Mesendoderm (in vitro differentiated cells): ENCODE results near the gene OTUB2.

ENCODE experiments used
- DNase-seq: peaks from one replicate; pipeline ENCODE4 v3.0.0; 2013
- H2AK5ac ChIP-seq: 2 replicates; pipeline ENCODE4 v1.6.1; 2013; ENCODE audit warnings: low read length, inconsistent platforms
- H2BK120ac ChIP-seq: 2 replicates; pipeline ENCODE4 v1.6.1; 2013; ENCODE audit warnings: low read depth, mild to moderate bottlenecking, low read length, moderate library complexity, mixed read lengths
- H2BK15ac ChIP-seq: replicated peaks from 2 replicates; pipeline ENCODE4 v1.6.1; 2013; ENCODE audit warnings: low read depth, mild to moderate bottlenecking, moderate library complexity
- H2BK5ac ChIP-seq: 2 replicates; pipeline ENCODE4 v1.6.1; 2013; ENCODE audit warnings: low read length, inconsistent platforms
- H3K18ac ChIP-seq: 2 replicates; pipeline ENCODE4 v1.6.1; 2013; ENCODE audit warnings: mild to moderate bottlenecking, low read length, mixed read lengths
- H3K23ac ChIP-seq: one replicate; pipeline ENCODE4 v1.6.1; 2013; ENCODE audit warnings: low read length
- H3K27ac ChIP-seq: 2 replicates; pipeline ENCODE4 v1.5.1; 2013; ENCODE audit warnings: low read depth, mild to moderate bottlenecking, inconsistent platforms, low read length, moderate library complexity
- H3K27me3 ChIP-seq: 2 replicates; pipeline ENCODE4 v1.6.1; 2013; ENCODE audit warnings: low read length, control low read depth, mild to moderate bottlenecking, inconsistent platforms; ENCODE audit not compliant: insufficient read depth, poor library complexity
- H3K36me3 ChIP-seq: 2 replicates; pipeline ENCODE4 v1.6.1; 2013; ENCODE audit warnings: low read length, inconsistent platforms; ENCODE audit not compliant: control insufficient read depth, insufficient read depth
- H3K4ac ChIP-seq: one replicate; pipeline ENCODE4 v1.6.1; 2013; ENCODE audit warnings: low read depth, mild to moderate bottlenecking, low read length, moderate library complexity
- H3K4me1 ChIP-seq: 2 replicates; pipeline ENCODE4 v1.6.1; 2013; ENCODE audit warnings: low read depth, low read length, inconsistent platforms; ENCODE audit not compliant: control insufficient read depth
- H3K4me2 ChIP-seq: 2 replicates; pipeline ENCODE4 v1.6.1; 2013; ENCODE audit warnings: low read length
- H3K4me3 ChIP-seq: 2 replicates; pipeline ENCODE4 v1.5.1; 2013; ENCODE audit warnings: mild to moderate bottlenecking, low read length
- H3K56ac ChIP-seq: one replicate; pipeline ENCODE4 v1.6.1; 2013; ENCODE audit warnings: low read length
- H3K79me1 ChIP-seq: 2 replicates; pipeline ENCODE4 v1.6.1; 2013; ENCODE audit warnings: low read length, inconsistent platforms
- H3K79me2 ChIP-seq: 2 replicates; pipeline ENCODE4 v1.6.1; 2013; ENCODE audit warnings: mild to moderate bottlenecking, low read length; ENCODE audit not compliant: control insufficient read depth, insufficient read depth
- H3K9ac ChIP-seq: 2 replicates; pipeline ENCODE4 v1.6.1; 2013; ENCODE audit warnings: low read length, inconsistent platforms
- H4K5ac ChIP-seq: one replicate; pipeline ENCODE4 v1.6.1; 2013; ENCODE audit warnings: low read length
- H4K8ac ChIP-seq: one replicate; pipeline ENCODE4 v1.6.1; 2013; ENCODE audit warnings: low read depth, mild to moderate bottlenecking, control low read depth, low read length, moderate library complexity
- WGBS: extraction: QIAGEN DNeasy Blood & Tissue Kit; methylation state at CpG from one replicate; pipeline ENCODE4 v1.1.7; 2013; ENCODE audit warnings: low lambda C conversion rate, missing lambda C conversion rate; ENCODE audit not compliant: insufficient coverage; ENCODE audit errors: extremely low coverage; 5-methylcytosine and 5-hydroxymethylcytosine counted together

Gene OTUB2

DNA sequence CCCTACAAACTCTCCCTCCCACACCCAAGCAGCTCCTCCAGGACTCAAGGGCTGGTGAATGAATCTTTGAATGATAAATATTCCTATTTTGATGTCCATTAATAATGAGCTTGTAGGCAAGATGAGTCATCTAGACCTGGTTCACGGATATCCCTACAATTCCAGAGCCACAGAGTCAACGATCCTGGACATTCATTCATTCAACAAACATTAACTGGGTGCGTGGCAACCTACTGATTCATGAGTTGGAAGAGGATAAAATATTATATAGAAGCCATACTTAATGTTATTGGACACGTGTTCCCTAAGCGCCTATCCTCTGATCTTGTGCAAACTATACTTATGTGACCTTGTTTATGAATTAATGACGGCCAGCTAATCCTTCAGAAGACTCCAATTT, 420 bp upstream of the OTUB2 start:
- H3K56ac ChIP-seq, result no peak overlapping the region
- no peaks in the 10 kb centered on the region for H3K27me3 ChIP-seq
- H2AK5ac ChIP-seq, result no peak overlapping the region
- no peaks in the 10 kb centered on the region for H3K4me1 ChIP-seq
- no peak overlapping the region for H2BK15ac ChIP-seq
- no peak overlapping the region for H3K27ac ChIP-seq
- H3K36me3 ChIP-seq, result no peaks in the 10 kb centered on the region
- H2BK5ac ChIP-seq, result no peak overlapping the region
- H3K4me3 ChIP-seq, result no peak overlapping the region
- no peak overlapping the region for H3K18ac ChIP-seq
- H3K4ac ChIP-seq, result no peak overlapping the region
- H3K9ac ChIP-seq, result no peak overlapping the region
- no peak overlapping the region for H3K23ac ChIP-seq
- no peak overlapping the region for H4K5ac ChIP-seq
- H4K8ac ChIP-seq, result no peak overlapping the region
- H3K79me1 ChIP-seq, result no peaks in the 10 kb centered on the region
- DNase-seq, result no peak
- no peak overlapping the region for H3K4me2 ChIP-seq
- no CpG with 5 or more reads among the region's 6 CpGs for WGBS
- H3K79me2 ChIP-seq, result no peaks in the 10 kb centered on the region
- H2BK120ac ChIP-seq, result no peak overlapping the region

DNA sequence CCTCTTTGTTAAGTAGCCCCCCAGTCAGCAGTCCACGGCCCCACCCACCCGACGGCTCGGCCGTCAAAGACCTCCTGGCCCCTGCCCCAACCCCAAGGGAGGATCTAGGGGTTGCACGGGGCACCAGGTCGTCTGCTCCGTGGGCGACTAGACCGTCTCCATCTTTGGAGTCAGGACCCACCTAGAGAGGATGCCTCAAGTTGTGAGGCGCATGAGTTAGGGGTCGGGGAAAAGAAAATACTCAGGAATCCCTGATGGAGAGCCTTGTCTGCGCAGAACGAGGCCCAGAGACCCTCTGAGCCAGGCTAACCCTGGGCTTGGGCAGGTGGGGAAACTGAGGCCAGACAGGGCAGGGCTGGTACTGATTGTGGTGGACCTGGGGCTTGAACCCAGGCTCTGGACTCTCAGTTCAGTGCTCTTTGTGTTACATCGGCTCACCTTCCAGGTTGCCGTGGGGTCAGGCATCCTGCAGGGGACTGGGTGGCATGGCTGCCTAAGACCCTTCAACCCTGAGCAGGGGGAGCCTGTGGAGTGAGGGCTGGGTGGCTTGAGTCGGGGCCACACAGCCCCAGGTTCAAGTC, 839 bp downstream of the OTUB2 start:
- Histone ChIP-seq H3K4me1 (no peaks in the 10 kb centered on the region), H2BK5ac (no peak overlapping the region)

DNA sequence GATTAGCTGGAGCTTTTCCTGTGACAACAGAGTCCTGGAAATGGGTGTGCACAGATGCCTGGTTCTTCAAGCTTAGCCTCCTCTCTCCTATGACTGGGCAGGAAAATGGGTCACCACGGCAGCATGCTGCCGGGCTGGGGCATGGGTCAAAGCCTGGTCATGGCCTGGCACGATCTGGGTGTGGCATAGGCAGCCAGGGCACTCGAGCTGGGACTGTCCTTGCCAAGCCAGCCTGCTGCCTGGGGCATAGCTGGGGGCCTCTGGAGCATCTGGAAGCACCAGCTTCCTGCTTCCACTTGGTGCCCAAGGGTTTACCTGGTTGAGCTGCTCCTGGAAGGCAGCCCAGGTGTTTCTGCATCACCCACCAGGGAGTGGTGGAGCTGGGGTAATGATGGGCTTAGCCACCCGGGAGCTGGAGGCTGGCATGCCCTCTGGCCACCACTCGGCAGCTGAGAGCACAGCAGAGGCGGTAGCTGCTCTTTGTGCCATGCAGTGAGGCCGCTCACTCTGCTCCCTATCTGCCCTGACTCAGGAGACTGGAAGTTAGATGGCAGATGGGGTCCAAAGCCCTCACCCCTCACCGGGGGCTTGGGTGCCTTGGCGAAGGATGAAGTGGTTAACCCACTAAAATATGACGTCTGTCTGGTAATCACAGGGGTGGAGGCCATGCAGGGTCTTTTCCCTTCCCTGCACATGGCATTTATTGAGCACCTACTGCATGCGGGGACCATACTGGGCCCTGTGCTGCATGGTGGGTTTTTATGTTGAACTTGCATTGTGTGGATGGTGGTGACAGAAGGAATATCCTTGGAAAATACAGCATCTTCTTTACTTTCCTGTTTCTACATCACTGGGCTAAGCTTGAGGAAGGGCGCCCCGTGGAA, 1.7 kb downstream of the OTUB2 start:
- Histone ChIP-seq H3K79me1 (no peaks in the 10 kb centered on the region), H2AK5ac (no peak overlapping the region)
- no CpG with 5 or more reads among the region's 14 CpGs for WGBS

More for the DNA sequence above, 839 bp downstream of the OTUB2 start:
- Histone ChIP-seq H3K9ac (peak overlapping the region; percentile 53), H3K79me1 (no peaks in the 10 kb centered on the region), H2BK15ac (no peak overlapping the region), H3K23ac (no peak overlapping the region), H3K4me2 (peak overlapping the region; percentile 35), H3K4ac (peak overlapping the region; percentile 28), H3K4me3 (no peak overlapping the region), H2BK120ac (no peak overlapping the region), H3K79me2 (no peaks in the 10 kb centered on the region), H2AK5ac (no peak overlapping the region), H3K18ac (no peak overlapping the region), H3K27me3 (no peaks in the 10 kb centered on the region), H4K5ac (no peak overlapping the region), H3K56ac (peak overlapping the region; percentile 83), H3K36me3 (no peaks in the 10 kb centered on the region), H3K27ac (no peak overlapping the region), H4K8ac (no peak overlapping the region)
- DNase-seq, result no peak
- WGBS, result no CpG with 5 or more reads among the region's 17 CpGs

DNA sequence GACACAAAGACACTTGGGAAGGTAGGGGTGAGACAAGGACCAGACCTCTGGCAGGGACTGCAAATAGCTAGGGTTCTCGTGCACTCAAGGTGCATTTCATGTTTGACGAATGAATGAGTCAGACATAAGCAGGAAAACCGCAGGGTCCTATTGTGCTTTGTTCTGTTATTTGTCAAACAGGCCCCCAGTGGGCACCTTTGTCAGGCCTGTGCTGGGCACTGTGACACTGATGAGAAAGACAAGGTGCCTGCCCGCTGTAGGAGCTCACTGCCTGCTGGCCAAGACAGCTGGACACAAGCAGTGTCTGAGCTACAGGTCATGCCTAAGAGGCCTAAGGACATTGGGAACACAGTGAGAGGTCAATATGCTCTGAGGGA, 2.3 kb downstream of the OTUB2 start:
- no CpG with 5 or more reads among the region's 4 CpGs for WGBS
- H3K27me3 ChIP-seq, result no peaks in the 10 kb centered on the region

More for the DNA sequence above, 1.7 kb downstream of the OTUB2 start:
- Histone ChIP-seq H3K56ac (no peak overlapping the region), H4K8ac (no peak overlapping the region), H3K4me3 (no peak overlapping the region), H3K27ac (no peak overlapping the region), H3K18ac (no peak overlapping the region), H2BK15ac (no peak overlapping the region), H2BK5ac (no peak overlapping the region), H3K27me3 (no peaks in the 10 kb centered on the region), H3K4me2 (no peak overlapping the region), H3K9ac (no peak overlapping the region), H2BK120ac (no peak overlapping the region), H4K5ac (no peak overlapping the region), H3K4me1 (no peaks in the 10 kb centered on the region), H3K23ac (no peak overlapping the region), H3K4ac (no peak overlapping the region), H3K79me2 (no peaks in the 10 kb centered on the region), H3K36me3 (no peaks in the 10 kb centered on the region)
- no peak for DNase-seq

DNA sequence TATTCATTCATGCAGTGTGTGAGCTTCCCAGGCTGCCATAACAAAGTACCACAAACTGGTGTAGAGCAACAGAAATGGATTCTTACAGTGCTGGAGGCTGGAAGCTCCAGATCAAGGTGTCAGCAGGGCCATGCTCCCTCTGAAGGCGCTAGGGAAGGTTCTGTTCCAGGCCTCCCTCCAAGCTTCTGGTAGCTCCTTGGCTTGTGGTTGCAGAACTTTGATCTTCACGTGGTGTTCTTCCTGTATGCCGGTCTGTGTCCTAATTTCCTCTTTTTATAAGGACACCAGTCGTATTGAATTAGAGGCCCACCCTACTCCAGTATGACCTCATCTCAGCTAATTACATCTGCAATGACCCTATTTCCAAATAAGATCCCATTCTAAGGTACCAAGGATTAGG, 3.1 kb downstream of the OTUB2 start:
- H3K27me3 ChIP-seq, result no peaks in the 10 kb centered on the region
- DNase-seq, result no peak
- no peak overlapping the region for H3K4me2 ChIP-seq
- no peaks in the 10 kb centered on the region for H3K79me1 ChIP-seq
- no peak overlapping the region for H2BK5ac ChIP-seq
- H2AK5ac ChIP-seq, result no peak overlapping the region
- H2BK15ac ChIP-seq, result no peak overlapping the region
- H3K56ac ChIP-seq, result no peak overlapping the region
- H3K79me2 ChIP-seq, result no peaks in the 10 kb centered on the region
- H3K18ac ChIP-seq, result no peak overlapping the region
- H3K4ac ChIP-seq, result no peak overlapping the region
- H3K4me3 ChIP-seq, result no peak overlapping the region
- no CpG with 5 or more reads among the region's 4 CpGs for WGBS
- H4K8ac ChIP-seq, result no peak overlapping the region
- H3K36me3 ChIP-seq, result no peaks in the 10 kb centered on the region
- H4K5ac ChIP-seq, result no peak overlapping the region
- no peaks in the 10 kb centered on the region for H3K4me1 ChIP-seq
- no peak overlapping the region for H2BK120ac ChIP-seq
- H3K27ac ChIP-seq, result no peak overlapping the region
- no peak overlapping the region for H3K23ac ChIP-seq
- no peak overlapping the region for H3K9ac ChIP-seq

More for the DNA sequence above, 2.3 kb downstream of the OTUB2 start:
- H4K8ac ChIP-seq, result no peak overlapping the region
- H3K79me1 ChIP-seq, result no peaks in the 10 kb centered on the region
- H3K27ac ChIP-seq, result no peak overlapping the region
- no peak overlapping the region for H3K9ac ChIP-seq
- H3K4me1 ChIP-seq, result no peaks in the 10 kb centered on the region
- no peak overlapping the region for H2BK15ac ChIP-seq
- no peak overlapping the region for H3K18ac ChIP-seq
- no peak overlapping the region for H3K4me3 ChIP-seq
- H4K5ac ChIP-seq, result no peak overlapping the region
- H3K23ac ChIP-seq, result no peak overlapping the region
- H3K4ac ChIP-seq, result no peak overlapping the region
- H3K36me3 ChIP-seq, result no peaks in the 10 kb centered on the region
- DNase-seq, result no peak
- H2AK5ac ChIP-seq, result no peak overlapping the region
- no peak overlapping the region for H3K4me2 ChIP-seq
- H3K56ac ChIP-seq, result no peak overlapping the region
- H2BK5ac ChIP-seq, result no peak overlapping the region
- H2BK120ac ChIP-seq, result no peak overlapping the region
- H3K79me2 ChIP-seq, result no peaks in the 10 kb centered on the region
